Measurements from ENCODE around the gene AIP. TPM values are rescaled to one million over a fixed set of nuclear protein-coding genes. Genes with fewer than 3 reads are reported as not detected.

AIP gene
- total RNA-seq, 1 donor from 2014 or later, result 55.3 TPM

DNA sequence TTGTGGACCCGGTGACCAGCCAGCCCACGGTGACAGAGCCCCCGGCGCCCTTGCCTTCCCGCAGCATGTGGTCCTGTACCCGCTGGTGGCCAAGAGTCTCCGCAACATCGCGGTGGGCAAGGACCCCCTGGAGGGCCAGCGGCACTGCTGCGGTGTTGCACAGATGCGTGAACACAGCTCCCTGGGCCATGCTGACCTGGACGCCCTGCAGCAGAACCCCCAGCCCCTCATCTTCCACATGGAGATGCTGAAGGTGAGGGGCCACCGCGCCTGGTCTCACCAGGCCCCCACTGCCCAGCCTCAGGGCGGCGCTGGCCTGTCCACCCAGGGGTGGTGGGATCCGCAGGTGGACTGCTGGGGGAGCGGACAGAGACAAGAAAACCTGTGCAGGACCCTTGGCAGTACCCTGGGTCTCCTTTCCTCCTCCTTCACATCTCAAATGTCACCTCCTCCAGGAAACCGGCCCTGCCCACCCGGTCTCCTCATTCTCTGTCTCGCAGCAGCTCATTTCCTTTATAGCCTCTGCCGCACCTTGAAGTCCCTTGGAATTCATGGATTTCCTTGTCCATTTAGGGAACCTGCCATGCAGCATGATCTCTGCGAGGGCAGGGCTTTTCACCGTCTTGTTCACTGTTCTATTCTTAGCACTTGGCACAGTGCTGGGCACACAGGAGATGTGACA lies 6.5 kb downstream of the AIP start:
- peaks cover 66% of the 10 kb centered on the region for H3K36me3 ChIP-seq
- DNase-seq, result no peak
- no peak for TF ChIP-seq CTCF (IDR thresholded peaks at IDR 0.05; ENCODE audit: borderline replicate concordance)
- no peak overlapping the region for H3K4me3 ChIP-seq
- H3K27ac ChIP-seq (replicated peaks), result no peak overlapping the region
- H3K4me1 ChIP-seq, result peaks cover 27% of the 10 kb centered on the region
- H3K9me3 ChIP-seq (replicated peaks), result no peaks in the 10 kb centered on the region
- intact Hi-C loops (cut with micrococcal nuclease), result no loop called here
- no peaks in the 10 kb centered on the region for H3K27me3 ChIP-seq (ENCODE audit: low read depth)

DNA sequence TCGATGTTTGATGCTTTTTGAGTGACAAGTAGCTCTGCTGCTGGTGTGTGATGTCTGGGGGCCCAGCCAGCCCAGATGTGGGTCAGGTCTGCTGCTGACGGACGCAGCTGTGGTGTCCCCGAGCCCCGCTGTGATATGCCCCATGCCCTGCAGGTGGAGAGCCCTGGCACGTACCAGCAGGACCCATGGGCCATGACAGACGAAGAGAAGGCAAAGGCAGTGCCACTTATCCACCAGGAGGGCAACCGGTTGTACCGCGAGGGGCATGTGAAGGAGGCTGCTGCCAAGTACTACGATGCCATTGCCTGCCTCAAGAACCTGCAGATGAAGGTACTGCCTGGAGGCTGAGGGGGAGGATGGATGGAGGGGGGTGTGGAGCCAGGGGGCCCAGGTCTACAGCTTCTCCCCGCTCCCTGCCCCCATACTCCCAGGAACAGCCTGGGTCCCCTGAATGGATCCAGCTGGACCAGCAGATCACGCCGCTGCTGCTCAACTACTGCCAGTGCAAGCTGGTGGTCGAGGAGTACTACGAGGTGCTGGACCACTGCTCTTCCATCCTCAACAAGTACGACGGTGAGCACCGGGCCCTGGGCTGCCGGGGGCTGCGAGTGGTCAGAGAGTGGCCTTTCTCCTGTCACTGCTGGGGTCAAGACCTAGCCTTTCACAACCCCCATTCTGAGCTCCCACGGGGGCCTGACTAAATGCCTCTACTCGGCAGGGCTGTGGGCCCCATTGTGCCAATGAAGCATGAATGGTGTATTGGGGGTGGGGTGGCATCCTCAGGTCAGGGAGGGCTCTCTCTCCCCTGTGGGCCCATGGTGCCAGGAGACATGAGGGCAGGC lies 7.3 kb downstream of the AIP start:
- peaks cover 73% of the 10 kb centered on the region for H3K36me3 ChIP-seq
- peaks cover 19% of the 10 kb centered on the region for H3K4me1 ChIP-seq
- no peaks in the 10 kb centered on the region for H3K9me3 ChIP-seq (replicated peaks)
- no peak for DNase-seq
- H3K27me3 ChIP-seq (ENCODE audit: low read depth), result no peaks in the 10 kb centered on the region
- no peak overlapping the region for H3K27ac ChIP-seq (replicated peaks)
- no peak overlapping the region for H3K4me3 ChIP-seq
- TF ChIP-seq CTCF (IDR thresholded peaks at IDR 0.05; ENCODE audit: borderline replicate concordance), result no peak
- intact Hi-C loops (cut with micrococcal nuclease), result no loop called here

GRCh38 chr11:67490727-67491065 lies 7.9 kb downstream of the AIP start:
- intact Hi-C loops (cut with micrococcal nuclease), result no loop called here
- no peak for TF ChIP-seq CTCF (IDR thresholded peaks at IDR 0.05; ENCODE audit: borderline replicate concordance)
- Histone ChIP-seq H3K27ac (replicated peaks) (no peak overlapping the region), H3K4me3 (no peak overlapping the region), H3K36me3 (peaks cover 79% of the 10 kb centered on the region), H3K4me1 (peaks cover 13% of the 10 kb centered on the region), H3K9me3 (replicated peaks) (no peaks in the 10 kb centered on the region), H3K27me3 (ENCODE audit: low read depth) (no peaks in the 10 kb centered on the region)
- DNase-seq, result no peak

DNA sequence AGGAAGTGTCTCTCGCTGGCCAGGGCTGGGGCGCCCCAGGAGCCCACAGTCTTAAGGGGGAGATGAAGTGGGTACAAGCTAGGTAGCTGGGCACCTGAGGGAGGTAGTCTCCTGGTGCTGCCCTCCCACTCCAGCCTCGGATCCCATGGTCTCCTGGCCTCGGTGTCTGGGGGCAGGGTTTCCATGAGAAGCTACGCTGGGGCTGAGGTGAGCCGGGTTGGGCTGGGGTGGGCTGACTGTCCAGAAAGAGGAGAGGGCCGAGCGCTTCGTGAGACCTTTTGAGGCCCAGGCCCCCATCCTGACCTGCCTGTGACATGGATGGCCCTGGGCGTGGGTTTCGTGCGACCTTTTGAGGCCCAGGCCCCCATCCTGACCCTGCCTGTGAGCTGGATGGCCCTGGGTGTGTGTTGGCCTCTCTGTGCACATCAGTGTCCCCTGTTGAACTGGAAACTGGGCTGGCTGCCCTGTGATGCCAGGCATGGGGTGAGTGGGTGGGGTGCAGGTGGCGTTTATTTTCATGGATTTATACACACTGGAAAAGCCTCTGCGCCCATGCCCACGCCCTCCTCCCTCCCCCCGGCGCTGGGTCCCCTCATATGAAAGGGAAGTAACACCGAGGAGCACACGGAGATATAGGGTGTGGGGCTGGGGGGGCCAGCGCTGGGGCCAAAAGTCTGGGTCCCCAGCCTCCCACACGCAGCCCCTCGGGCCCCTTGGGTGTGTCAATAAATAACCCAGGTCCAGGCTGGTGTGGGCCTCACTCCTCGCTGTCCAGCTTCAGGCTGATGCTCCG lies 8.6 kb downstream of the AIP start:
- TF ChIP-seq CTCF (IDR thresholded peaks at IDR 0.05; ENCODE audit: borderline replicate concordance), result no peak
- no peak overlapping the region for H3K27ac ChIP-seq (replicated peaks)
- no peaks in the 10 kb centered on the region for H3K27me3 ChIP-seq (ENCODE audit: low read depth)
- intact Hi-C loops (cut with micrococcal nuclease), result no loop called here
- no peak overlapping the region for H3K4me3 ChIP-seq
- H3K9me3 ChIP-seq (replicated peaks), result no peaks in the 10 kb centered on the region
- H3K36me3 ChIP-seq, result peaks cover 86% of the 10 kb centered on the region
- peaks cover 5% of the 10 kb centered on the region for H3K4me1 ChIP-seq
- DNase-seq, result no peak

GRCh38 chr11:67492069-67492727 lies 9.4 kb downstream of the AIP start:
- Histone ChIP-seq H3K27me3 (ENCODE audit: low read depth) (no peaks in the 10 kb centered on the region), H3K36me3 (peaks cover 90% of the 10 kb centered on the region), H3K9me3 (replicated peaks) (no peaks in the 10 kb centered on the region), H3K4me3 (no peak overlapping the region), H3K27ac (replicated peaks) (no peak overlapping the region), H3K4me1 (peaks cover 4% of the 10 kb centered on the region)
- TF ChIP-seq CTCF (IDR thresholded peaks at IDR 0.05; ENCODE audit: borderline replicate concordance), result no peak
- DNase-seq, result no peak
- intact Hi-C loops (cut with micrococcal nuclease), result no loop called here

Measured in left ventricle myocardium inferior (tissue), 1 donor.